Measurements from ENCODE around the gene ABI3BP. TPM values are rescaled to one million over a fixed set of nuclear protein-coding genes. Genes with fewer than 3 reads are reported as not detected.
"Not testable (repeated sequence)": the region's sequence is repeated elsewhere in the genome, so short reads cannot be mapped to it uniquely, and the experiment has no call there.

Gene ABI3BP
- total and polyA plus RNA-seq, 2 donors (not counting 1 experiment from before 2014, with no cell fraction given): 4.8 to 62.9 TPM

DNA sequence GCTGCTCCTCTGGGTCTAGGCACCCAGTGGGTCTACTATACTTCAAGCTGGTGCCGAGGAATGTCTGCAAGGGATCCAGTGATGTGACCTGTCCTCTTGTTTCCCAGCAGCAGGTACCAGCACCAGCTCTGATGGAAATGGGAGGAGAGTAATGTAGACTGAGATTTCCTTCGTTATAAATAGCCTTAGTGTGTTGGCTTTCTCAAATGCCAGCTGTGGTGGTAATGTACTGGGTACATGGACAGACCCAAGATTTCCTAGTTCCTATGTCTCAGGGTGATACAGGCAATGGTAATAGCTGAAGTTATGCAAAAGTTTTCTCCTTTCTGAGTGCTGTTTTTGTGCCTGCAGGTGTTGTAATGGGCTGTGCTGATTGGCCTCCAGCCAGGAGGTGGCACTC, 33.0 kb upstream of the ABI3BP start:
- Histone ChIP-seq H3K79me2 (ENCODE audit: control insufficient read depth, insufficient read depth, low read length) (no peaks in the 10 kb centered on the region), H3K4me1 (ENCODE audit: control insufficient read depth, extremely low read depth, insufficient read depth, low read length) (no peaks in the 10 kb centered on the region), H3K27ac (ENCODE audit: insufficient read depth, low read length) (no peak overlapping the region), H4K20me1 (ENCODE audit: control insufficient read depth, extremely low read depth, insufficient read depth, low read length) (no peaks in the 10 kb centered on the region), H3K36me3 (ENCODE audit: control insufficient read depth, insufficient read depth, low read length) (no peaks in the 10 kb centered on the region), H3K4me2 (ENCODE audit: extremely low read depth, insufficient read depth, low read length) (no peak overlapping the region), H3K9ac (ENCODE audit: insufficient read depth, low read length) (no peak overlapping the region), H2AFZ (ENCODE audit: low read length) (no peak overlapping the region), H3K9me3 (ENCODE audit: control insufficient read depth, insufficient read depth, low read depth, low read length) (no peaks in the 10 kb centered on the region), H3K4me3 (replicated peaks in 1 of 4; ENCODE audit: control extremely low read depth in 1 of 4, insufficient read depth in 1 of 4, low read depth in 3 of 4, low read length in 4 of 4) (no peak overlapping the region), H3K27me3 (ENCODE audit: control insufficient read depth, insufficient read depth, low read length) (no peaks in the 10 kb centered on the region)
- TF ChIP-seq EZH2 (IDR thresholded peaks at IDR 0.05; ENCODE audit: low read length, missing control alignments): no peak
- TF ChIP-seq, protein P1, sequence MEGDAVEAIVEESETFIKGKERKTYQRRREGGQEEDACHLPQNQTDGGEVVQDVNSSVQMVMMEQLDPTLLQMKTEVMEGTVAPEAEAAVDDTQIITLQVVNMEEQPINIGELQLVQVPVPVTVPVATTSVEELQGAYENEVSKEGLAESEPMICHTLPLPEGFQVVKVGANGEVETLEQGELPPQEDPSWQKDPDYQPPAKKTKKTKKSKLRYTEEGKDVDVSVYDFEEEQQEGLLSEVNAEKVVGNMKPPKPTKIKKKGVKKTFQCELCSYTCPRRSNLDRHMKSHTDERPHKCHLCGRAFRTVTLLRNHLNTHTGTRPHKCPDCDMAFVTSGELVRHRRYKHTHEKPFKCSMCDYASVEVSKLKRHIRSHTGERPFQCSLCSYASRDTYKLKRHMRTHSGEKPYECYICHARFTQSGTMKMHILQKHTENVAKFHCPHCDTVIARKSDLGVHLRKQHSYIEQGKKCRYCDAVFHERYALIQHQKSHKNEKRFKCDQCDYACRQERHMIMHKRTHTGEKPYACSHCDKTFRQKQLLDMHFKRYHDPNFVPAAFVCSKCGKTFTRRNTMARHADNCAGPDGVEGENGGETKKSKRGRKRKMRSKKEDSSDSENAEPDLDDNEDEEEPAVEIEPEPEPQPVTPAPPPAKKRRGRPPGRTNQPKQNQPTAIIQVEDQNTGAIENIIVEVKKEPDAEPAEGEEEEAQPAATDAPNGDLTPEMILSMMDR (conservative IDR thresholded peaks at IDR 0.05 in 1 of 2, IDR thresholded peaks at IDR 0.05 in 1 of 2; ENCODE audit: low read depth in 1 of 2, low read length in 2 of 2): no peak
- no peak for DNase-seq (ENCODE audit: low read depth in 2 of 2)

DNA sequence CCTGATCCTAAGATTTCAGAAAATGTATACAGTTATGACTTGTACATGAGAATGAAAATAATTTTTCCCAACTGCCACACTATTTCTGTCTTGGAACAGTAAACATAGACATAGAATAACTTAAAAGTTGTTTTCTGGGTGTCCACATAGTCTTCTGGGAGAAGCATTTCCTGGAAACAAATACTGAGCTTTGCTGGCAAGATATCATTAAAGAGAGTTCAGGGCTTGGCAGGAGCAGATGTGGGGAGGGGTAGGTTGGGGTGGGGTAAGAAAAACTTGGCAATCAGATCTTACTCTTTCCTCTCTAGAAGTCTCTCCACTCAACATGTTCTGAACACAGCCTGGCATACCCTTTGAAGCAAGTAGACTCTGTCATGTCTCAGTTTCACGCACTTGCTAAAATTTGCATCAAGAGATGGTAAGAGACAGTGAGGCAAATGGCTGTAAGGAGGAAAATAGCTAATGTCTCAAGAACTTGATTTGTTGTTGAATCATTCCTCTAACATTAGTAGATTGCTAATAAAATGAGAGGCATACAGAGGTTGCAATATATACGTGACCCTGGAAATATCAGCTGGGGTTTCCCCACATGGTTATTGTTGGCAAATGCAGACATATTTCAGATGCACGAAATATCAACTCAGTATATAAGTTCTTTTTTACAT, 27.3 kb upstream of the ABI3BP start:
- no peaks in the 10 kb centered on the region for H3K79me2 ChIP-seq (ENCODE audit: control insufficient read depth, insufficient read depth, low read length)
- H3K4me2 ChIP-seq (ENCODE audit: extremely low read depth, insufficient read depth, low read length): no peak overlapping the region
- peaks cover 3% of the 10 kb centered on the region for H3K4me1 ChIP-seq (ENCODE audit: control insufficient read depth, extremely low read depth, insufficient read depth, low read length)
- no peaks in the 10 kb centered on the region for H3K36me3 ChIP-seq (ENCODE audit: control insufficient read depth, insufficient read depth, low read length)
- H2AFZ ChIP-seq (ENCODE audit: low read length): no peak overlapping the region
- no peak for TF ChIP-seq EZH2 (IDR thresholded peaks at IDR 0.05; ENCODE audit: low read length, missing control alignments)
- TF ChIP-seq, protein P1 (conservative IDR thresholded peaks at IDR 0.05 in 1 of 2, IDR thresholded peaks at IDR 0.05 in 1 of 2; ENCODE audit: low read depth in 1 of 2, low read length in 2 of 2): no peak
- no peaks in the 10 kb centered on the region for H3K27me3 ChIP-seq (ENCODE audit: control insufficient read depth, insufficient read depth, low read length)
- H4K20me1 ChIP-seq (ENCODE audit: control insufficient read depth, extremely low read depth, insufficient read depth, low read length): no peaks in the 10 kb centered on the region
- no peaks in the 10 kb centered on the region for H3K9me3 ChIP-seq (ENCODE audit: control insufficient read depth, insufficient read depth, low read depth, low read length)
- DNase-seq (ENCODE audit: low read depth in 2 of 2): peak; percentile 9 to 36
- no peak overlapping the region for H3K27ac ChIP-seq (ENCODE audit: insufficient read depth, low read length)
- no peak overlapping the region for H3K4me3 ChIP-seq (replicated peaks in 1 of 4; ENCODE audit: control extremely low read depth in 1 of 4, insufficient read depth in 1 of 4, low read depth in 3 of 4, low read length in 4 of 4)
- no peak overlapping the region for H3K9ac ChIP-seq (ENCODE audit: insufficient read depth, low read length)

DNA sequence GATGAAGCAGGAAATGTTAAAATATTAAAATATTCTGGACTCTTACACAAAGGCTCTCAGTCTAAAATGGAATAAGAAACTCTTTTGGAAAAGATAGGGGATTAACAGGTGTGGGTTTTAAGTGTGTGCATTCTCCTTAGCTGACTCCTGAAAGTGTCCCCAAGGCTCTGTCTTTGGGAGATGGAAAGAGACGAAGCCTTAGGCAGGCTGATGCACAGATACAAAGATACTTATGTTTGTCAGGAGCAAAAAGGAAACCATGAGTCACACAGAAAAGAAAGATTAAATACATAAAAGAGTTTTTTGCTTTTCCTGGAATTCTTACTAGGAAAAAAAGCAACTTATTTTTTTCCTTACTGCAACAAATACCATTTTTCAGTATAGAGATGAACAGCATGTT, 23.8 kb upstream of the ABI3BP start:
- H3K4me2 ChIP-seq (ENCODE audit: extremely low read depth, insufficient read depth, low read length): peak overlapping the region; percentile 77
- no peak overlapping the region for H3K9ac ChIP-seq (ENCODE audit: insufficient read depth, low read length)
- no peaks in the 10 kb centered on the region for H3K9me3 ChIP-seq (ENCODE audit: control insufficient read depth, insufficient read depth, low read depth, low read length)
- no peak for TF ChIP-seq EZH2 (IDR thresholded peaks at IDR 0.05; ENCODE audit: low read length, missing control alignments)
- TF ChIP-seq, protein P1 (conservative IDR thresholded peaks at IDR 0.05 in 1 of 2, IDR thresholded peaks at IDR 0.05 in 1 of 2; ENCODE audit: low read depth in 1 of 2, low read length in 2 of 2): no peak
- no peaks in the 10 kb centered on the region for H4K20me1 ChIP-seq (ENCODE audit: control insufficient read depth, extremely low read depth, insufficient read depth, low read length)
- H3K36me3 ChIP-seq (ENCODE audit: control insufficient read depth, insufficient read depth, low read length): no peaks in the 10 kb centered on the region
- no peaks in the 10 kb centered on the region for H3K79me2 ChIP-seq (ENCODE audit: control insufficient read depth, insufficient read depth, low read length)
- peak; percentile 21 to 46 for DNase-seq (ENCODE audit: low read depth in 2 of 2)
- H3K27me3 ChIP-seq (ENCODE audit: control insufficient read depth, insufficient read depth, low read length): no peaks in the 10 kb centered on the region
- H2AFZ ChIP-seq (ENCODE audit: low read length): peak overlapping the region; percentile 81
- H3K27ac ChIP-seq (ENCODE audit: insufficient read depth, low read length): no peak overlapping the region
- H3K4me3 ChIP-seq (replicated peaks in 1 of 4; ENCODE audit: control extremely low read depth in 1 of 4, insufficient read depth in 1 of 4, low read depth in 3 of 4, low read length in 4 of 4): peak overlapping the region in 1 of 4 experiments; percentile 15
- peaks cover 3% of the 10 kb centered on the region for H3K4me1 ChIP-seq (ENCODE audit: control insufficient read depth, extremely low read depth, insufficient read depth, low read length)

DNA sequence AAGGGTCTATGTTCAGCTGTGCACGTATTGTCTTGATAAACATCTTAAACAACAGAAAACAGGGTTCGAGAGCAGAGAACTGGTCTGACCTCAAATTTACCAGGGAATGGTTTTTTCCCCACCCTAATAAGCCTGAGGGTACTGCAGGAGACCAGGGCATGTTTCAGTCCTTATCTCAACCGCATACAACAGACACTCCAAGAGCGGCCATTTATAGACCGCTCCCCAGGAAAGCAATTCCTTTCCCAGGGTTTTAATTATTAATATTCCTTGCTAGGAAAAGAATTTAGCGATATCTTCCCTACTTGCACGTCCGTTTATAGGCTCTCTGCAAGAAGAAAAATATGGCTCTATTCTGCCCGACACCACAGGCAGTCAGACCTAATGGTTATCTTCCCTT, 19.1 kb upstream of the ABI3BP start:
- H3K4me2 ChIP-seq (ENCODE audit: extremely low read depth, insufficient read depth, low read length); H3K9ac ChIP-seq (ENCODE audit: insufficient read depth, low read length); H3K4me1 ChIP-seq (ENCODE audit: control insufficient read depth, extremely low read depth, insufficient read depth, low read length); H3K4me3 ChIP-seq (replicated peaks in 1 of 4; ENCODE audit: control extremely low read depth in 1 of 4, insufficient read depth in 1 of 4, low read depth in 3 of 4, low read length in 4 of 4); DNase-seq (ENCODE audit: low read depth in 2 of 2); H3K36me3 ChIP-seq (ENCODE audit: control insufficient read depth, insufficient read depth, low read length); H2AFZ ChIP-seq (ENCODE audit: low read length); H3K79me2 ChIP-seq (ENCODE audit: control insufficient read depth, insufficient read depth, low read length); H4K20me1 ChIP-seq (ENCODE audit: control insufficient read depth, extremely low read depth, insufficient read depth, low read length); H3K27me3 ChIP-seq (ENCODE audit: control insufficient read depth, insufficient read depth, low read length); H3K27ac ChIP-seq (ENCODE audit: insufficient read depth, low read length); H3K9me3 ChIP-seq (ENCODE audit: control insufficient read depth, insufficient read depth, low read depth, low read length): not testable (repeated sequence)

Measured in fibroblast of lung (primary cell).